ENCODE data around the gene TAP1. TPM values are rescaled to one million over a fixed set of nuclear protein-coding genes. Genes with fewer than 3 reads are reported as not detected.

The TAP1 gene
- total RNA-seq, 1 donor from 2014 or later, result 290 TPM

DNA sequence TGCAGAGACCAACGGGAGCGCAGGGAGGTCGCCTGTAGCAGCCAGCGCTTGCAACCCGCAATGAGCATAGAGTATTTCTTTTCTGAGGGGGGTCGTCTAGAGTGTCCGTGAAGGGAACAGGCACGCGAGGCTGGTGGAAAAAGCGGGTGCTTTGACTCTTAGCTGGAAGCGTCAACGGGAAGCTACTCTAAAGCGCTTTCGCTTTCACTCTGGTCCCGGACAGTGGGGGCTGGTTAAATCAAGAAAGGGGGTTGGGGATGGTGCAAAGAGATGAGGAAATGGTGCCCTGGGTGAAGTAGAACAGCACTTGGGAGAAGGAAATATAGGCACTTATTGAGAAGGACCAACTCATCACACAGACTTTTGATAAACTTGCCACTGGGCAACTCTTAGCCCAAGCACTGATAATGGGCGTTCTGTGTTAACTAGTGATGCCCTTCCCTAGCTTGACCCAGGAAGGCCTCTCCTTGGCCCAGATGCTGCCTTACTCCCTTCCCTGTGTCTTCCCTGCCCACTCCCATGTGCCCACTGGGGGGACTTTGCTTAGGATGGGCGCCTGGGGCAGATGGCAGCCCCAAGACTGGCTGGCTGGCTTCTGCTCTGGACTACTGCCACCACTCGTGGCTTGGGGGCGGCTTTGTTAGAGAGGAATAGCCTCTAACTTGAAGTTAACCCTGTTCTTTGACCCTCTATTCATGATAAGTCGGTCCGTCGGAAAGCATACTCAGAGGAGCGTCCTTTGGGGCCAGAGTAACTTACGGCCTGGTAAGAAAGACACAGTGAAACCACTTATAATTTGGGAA lies 1.1 kb upstream of the TAP1 start:
- peaks cover 74% of the 10 kb centered on the region for H3K4me1 Mint-ChIP-seq (ENCODE audit: low read depth)
- no peaks in the 10 kb centered on the region for H3K27me3 Mint-ChIP-seq (ENCODE audit: insufficient read depth)

DNA sequence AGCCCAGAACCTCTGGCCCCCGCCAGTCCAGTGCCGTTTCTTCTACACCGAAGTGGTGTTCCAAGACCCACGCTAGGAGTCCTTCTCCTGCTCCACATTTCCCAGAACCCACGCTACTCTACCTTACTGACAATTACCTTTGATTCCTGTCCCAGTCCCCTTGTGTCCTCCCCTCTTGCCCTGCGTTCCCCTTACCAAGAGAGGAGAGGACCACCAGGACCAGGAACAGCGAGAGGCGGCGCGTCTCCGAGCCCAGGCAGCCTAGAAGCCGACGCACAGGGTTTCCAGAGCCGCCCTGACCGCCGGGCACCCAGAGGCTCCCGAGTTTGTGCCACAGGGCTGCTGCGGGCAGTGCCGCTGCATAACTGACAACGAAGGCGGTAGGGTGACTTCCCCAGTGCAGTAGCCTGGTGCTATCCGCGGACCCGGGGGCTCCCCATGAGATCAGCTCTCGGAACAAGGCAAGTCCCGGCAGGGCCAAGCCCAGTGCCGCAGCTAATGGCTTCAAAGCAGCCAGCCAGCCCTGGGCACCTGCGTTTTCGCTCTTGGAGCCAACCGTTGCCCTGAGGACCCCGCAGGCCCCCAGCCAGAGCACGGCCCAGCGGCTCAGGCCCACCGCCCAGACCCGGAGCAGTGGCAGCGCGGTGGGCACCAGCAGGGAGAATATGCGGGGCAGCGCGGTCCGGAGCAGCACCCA lies 512 bp downstream of the TAP1 start:
- peak overlapping the region; percentile 98 for H3K4me3 Mint-ChIP-seq

More for the DNA sequence above, 1.1 kb upstream of the TAP1 start:
- peaks cover 80% of the 10 kb centered on the region for H3K36me3 Mint-ChIP-seq (ENCODE audit: low read depth)
- peak overlapping the region; percentile 98 for H3K4me3 Mint-ChIP-seq
- intact Hi-C loops (cut with micrococcal nuclease), result loop anchor here (1.0 to 10.0 kb wide), 8 partner anchors 14 to 1282 kb away; partner anchors contain the start of genes AGPAT1, HLA-DQB1, HSPA1A and HSPA1L
- peak overlapping the region; percentile 99 for H3K27ac Mint-ChIP-seq
- peak; percentile 67 for DNase-seq (ENCODE audit: low spot score)
- no peaks in the 10 kb centered on the region for H3K9me3 Mint-ChIP-seq

DNA sequence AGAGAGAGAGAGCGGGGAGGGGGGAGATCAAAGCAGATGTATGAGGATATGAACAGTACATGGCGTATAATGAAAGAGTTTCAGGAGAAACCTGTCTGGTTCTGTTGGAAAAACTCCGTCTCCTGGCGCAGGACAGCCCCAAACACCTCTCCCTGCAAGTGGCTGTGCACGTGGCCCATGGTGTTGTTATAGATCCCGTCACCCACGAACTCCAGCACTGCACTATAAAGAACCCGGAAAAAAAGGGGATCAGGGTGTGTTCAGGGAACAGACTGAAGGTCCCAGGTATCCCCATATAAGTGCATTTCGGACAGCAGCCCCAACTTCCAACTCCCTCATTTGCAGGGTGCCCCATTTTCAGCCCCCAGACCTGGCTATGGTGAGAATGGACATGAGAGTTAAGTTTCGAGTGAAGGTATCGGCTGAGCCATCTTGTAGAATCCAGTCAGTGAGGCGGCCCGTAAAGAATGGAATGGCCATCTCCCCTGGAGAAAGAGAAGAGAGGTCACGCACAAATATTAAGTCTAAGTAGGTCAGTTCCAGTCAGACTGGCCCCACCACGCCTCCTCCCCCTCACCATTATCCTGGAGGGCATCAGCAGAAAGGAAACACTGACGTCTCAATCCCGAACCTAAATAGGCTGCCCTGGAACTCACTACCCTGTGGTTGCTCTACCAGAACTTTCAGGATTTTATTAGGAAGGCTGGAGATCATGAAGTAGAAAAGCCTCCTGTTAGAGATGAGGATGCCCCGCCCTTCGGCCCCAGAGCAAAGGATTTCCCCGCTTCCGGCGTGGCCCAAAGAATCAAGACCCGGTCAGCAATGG lies 1.3 kb downstream of the TAP1 start:
- peaks cover 71% of the 10 kb centered on the region for H3K4me1 Mint-ChIP-seq (ENCODE audit: low read depth)
- intact Hi-C loops (cut with micrococcal nuclease), result loop anchor here (2.0 to 10.0 kb wide), 6 partner anchors 185 to 1280 kb away; partner anchors contain the start of genes AGPAT1, HLA-DQB1, HSPA1A and HSPA1L

More for the DNA sequence above, 512 bp downstream of the TAP1 start:
- no peaks in the 10 kb centered on the region for H3K27me3 Mint-ChIP-seq (ENCODE audit: insufficient read depth)
- intact Hi-C loops (cut with micrococcal nuclease), result loop anchor here (1.0 to 10.0 kb wide), 10 partner anchors 9 to 1281 kb away; partner anchors contain the start of genes AGPAT1, ATF6B, HLA-DQB1 and HSPA1A
- DNase-seq (ENCODE audit: low spot score), result peak; percentile 47
- peak overlapping the region; percentile 94 for H3K27ac Mint-ChIP-seq
- H3K9me3 Mint-ChIP-seq, result no peaks in the 10 kb centered on the region
- H3K4me1 Mint-ChIP-seq (ENCODE audit: low read depth), result peaks cover 71% of the 10 kb centered on the region
- H3K36me3 Mint-ChIP-seq (ENCODE audit: low read depth), result peaks cover 79% of the 10 kb centered on the region

GRCh38 chr6:32851025-32851424 lies 2.5 kb downstream of the TAP1 start:
- Mint-ChIP-seq H3K4me1 (ENCODE audit: low read depth) (peaks cover 74% of the 10 kb centered on the region), H3K4me3 (peak overlapping the region; percentile 98), H3K9me3 (no peaks in the 10 kb centered on the region), H3K27ac (peak overlapping the region; percentile 45), H3K27me3 (ENCODE audit: insufficient read depth) (no peaks in the 10 kb centered on the region), H3K36me3 (ENCODE audit: low read depth) (peaks cover 80% of the 10 kb centered on the region)
- DNase-seq (ENCODE audit: low spot score), result no peak
- intact Hi-C loops (cut with micrococcal nuclease), result loop anchor here (5.0 to 10.0 kb wide), 5 partner anchors 184 to 1279 kb away; partner anchors contain the start of genes AGPAT1, HLA-DQB1, HSPA1A and HSPA1L

More for the DNA sequence above, 1.3 kb downstream of the TAP1 start:
- no peak for DNase-seq (ENCODE audit: low spot score)
- peak overlapping the region; percentile 98 for H3K4me3 Mint-ChIP-seq
- H3K9me3 Mint-ChIP-seq, result no peaks in the 10 kb centered on the region
- no peaks in the 10 kb centered on the region for H3K27me3 Mint-ChIP-seq (ENCODE audit: insufficient read depth)
- H3K36me3 Mint-ChIP-seq (ENCODE audit: low read depth), result peaks cover 79% of the 10 kb centered on the region
- H3K27ac Mint-ChIP-seq, result peak overlapping the region; percentile 94

DNA sequence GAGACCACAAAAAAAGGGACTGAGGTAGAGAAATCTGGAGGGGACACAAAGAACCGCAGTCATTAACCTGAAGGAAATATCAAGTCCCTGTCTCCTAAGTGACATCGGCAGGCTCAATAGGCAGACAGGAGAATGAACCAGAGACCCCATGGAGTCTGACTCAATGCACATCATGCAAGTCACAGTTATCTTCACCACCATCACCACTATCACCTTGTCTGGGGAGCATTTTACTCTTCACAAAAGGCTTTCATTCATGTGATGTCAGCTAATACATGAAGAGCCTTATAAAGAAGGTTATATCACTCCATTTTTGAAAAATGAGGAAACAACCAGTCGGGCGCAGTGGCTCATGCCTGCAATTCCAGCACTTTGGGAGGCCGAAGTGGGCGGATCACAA lies 4.4 kb downstream of the TAP1 start:
- H3K9me3 Mint-ChIP-seq, result no peaks in the 10 kb centered on the region
- intact Hi-C loops (cut with micrococcal nuclease), result loop anchor here (10.0 kb wide), 1 partner anchor 566 kb away; the partner anchor contains the start of genes CUTA and PHF1
- H3K27ac Mint-ChIP-seq, result peak overlapping the region; percentile 65
- no peaks in the 10 kb centered on the region for H3K27me3 Mint-ChIP-seq (ENCODE audit: insufficient read depth)
- peaks cover 70% of the 10 kb centered on the region for H3K4me1 Mint-ChIP-seq (ENCODE audit: low read depth)
- H3K36me3 Mint-ChIP-seq (ENCODE audit: low read depth), result peaks cover 81% of the 10 kb centered on the region
- H3K4me3 Mint-ChIP-seq, result peak overlapping the region; percentile 75
- no peak for DNase-seq (ENCODE audit: low spot score)

- no peak for DNase-seq (ENCODE audit: low spot score)
- peak overlapping the region; percentile 75 for H3K4me3 Mint-ChIP-seq
- intact Hi-C loops (cut with micrococcal nuclease), result loop anchor here (10.0 kb wide), 1 partner anchor 567 kb away; the partner anchor contains the start of genes CUTA and PHF1
- peak overlapping the region; percentile 73 for H3K27ac Mint-ChIP-seq
- peaks cover 75% of the 10 kb centered on the region for H3K4me1 Mint-ChIP-seq (ENCODE audit: low read depth)
- no peaks in the 10 kb centered on the region for H3K9me3 Mint-ChIP-seq
- no peaks in the 10 kb centered on the region for H3K27me3 Mint-ChIP-seq (ENCODE audit: insufficient read depth)
- peaks cover 88% of the 10 kb centered on the region for H3K36me3 Mint-ChIP-seq (ENCODE audit: low read depth)
Observed at GRCh38 chr6:32847795-32848194, 5.7 kb downstream of the TAP1 start.

DNA sequence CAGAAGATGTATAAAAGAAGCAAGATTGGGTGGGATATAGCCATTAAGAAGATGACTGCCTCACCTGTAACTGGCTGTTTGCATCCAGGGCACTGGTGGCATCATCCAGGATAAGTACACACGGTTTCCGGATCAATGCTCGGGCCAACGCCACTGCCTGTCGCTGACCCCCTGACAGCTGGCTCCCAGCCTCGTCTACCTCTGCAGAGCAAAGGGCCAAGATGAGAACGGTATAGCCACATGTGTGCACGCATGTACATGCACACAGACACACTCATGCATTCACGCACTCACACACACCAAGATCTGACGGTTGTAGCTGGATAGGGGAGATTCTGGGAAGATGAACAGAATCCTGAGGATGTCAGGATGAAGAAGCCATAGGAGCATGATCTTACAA lies 6.5 kb downstream of the TAP1 start:
- Mint-ChIP-seq H3K36me3 (ENCODE audit: low read depth) (peaks cover 89% of the 10 kb centered on the region), H3K4me1 (ENCODE audit: low read depth) (peaks cover 79% of the 10 kb centered on the region), H3K27me3 (ENCODE audit: insufficient read depth) (no peaks in the 10 kb centered on the region), H3K27ac (peak overlapping the region; percentile 33), H3K4me3 (peak overlapping the region; percentile 75), H3K9me3 (no peaks in the 10 kb centered on the region)
- intact Hi-C loops (cut with micrococcal nuclease), result loop anchor here (10.0 kb wide), 1 partner anchor 568 kb away; the partner anchor contains the start of genes CUTA and PHF1
- DNase-seq (ENCODE audit: low spot score), result no peak

- DNase-seq (ENCODE audit: low spot score), result peak; percentile 50
- H3K4me3 Mint-ChIP-seq, result peak overlapping the region; percentile 93
- intact Hi-C loops (cut with micrococcal nuclease), result loop anchor here (2.0 to 10.0 kb wide), 2 partner anchors 355 to 569 kb away; partner anchors contain the start of genes CUTA, PHF1, RXRB and SLC39A7
- H3K27me3 Mint-ChIP-seq (ENCODE audit: insufficient read depth), result no peaks in the 10 kb centered on the region
- H3K27ac Mint-ChIP-seq, result peak overlapping the region; percentile 98
- H3K36me3 Mint-ChIP-seq (ENCODE audit: low read depth), result peaks cover 88% of the 10 kb centered on the region
- peaks cover 79% of the 10 kb centered on the region for H3K4me1 Mint-ChIP-seq (ENCODE audit: low read depth)
- H3K9me3 Mint-ChIP-seq, result no peaks in the 10 kb centered on the region
Observed at GRCh38 chr6:32845384-32845884, 8.1 kb downstream of the TAP1 start.

GRCh38 chr6:32844839-32845383 lies 8.6 kb downstream of the TAP1 start:
- peaks cover 79% of the 10 kb centered on the region for H3K4me1 Mint-ChIP-seq (ENCODE audit: low read depth)
- no peaks in the 10 kb centered on the region for H3K27me3 Mint-ChIP-seq (ENCODE audit: insufficient read depth)
- intact Hi-C loops (cut with micrococcal nuclease), result loop anchor here (1.0 to 10.0 kb wide), 7 partner anchors 8 to 1193 kb away; partner anchors contain the start of genes BAG6, CUTA, PHF1 and RXRB
- no peaks in the 10 kb centered on the region for H3K9me3 Mint-ChIP-seq
- peak overlapping the region; percentile 93 for H3K4me3 Mint-ChIP-seq
- peaks cover 89% of the 10 kb centered on the region for H3K36me3 Mint-ChIP-seq (ENCODE audit: low read depth)
- no peak for DNase-seq (ENCODE audit: low spot score)
- H3K27ac Mint-ChIP-seq, result peak overlapping the region; percentile 98

DNA sequence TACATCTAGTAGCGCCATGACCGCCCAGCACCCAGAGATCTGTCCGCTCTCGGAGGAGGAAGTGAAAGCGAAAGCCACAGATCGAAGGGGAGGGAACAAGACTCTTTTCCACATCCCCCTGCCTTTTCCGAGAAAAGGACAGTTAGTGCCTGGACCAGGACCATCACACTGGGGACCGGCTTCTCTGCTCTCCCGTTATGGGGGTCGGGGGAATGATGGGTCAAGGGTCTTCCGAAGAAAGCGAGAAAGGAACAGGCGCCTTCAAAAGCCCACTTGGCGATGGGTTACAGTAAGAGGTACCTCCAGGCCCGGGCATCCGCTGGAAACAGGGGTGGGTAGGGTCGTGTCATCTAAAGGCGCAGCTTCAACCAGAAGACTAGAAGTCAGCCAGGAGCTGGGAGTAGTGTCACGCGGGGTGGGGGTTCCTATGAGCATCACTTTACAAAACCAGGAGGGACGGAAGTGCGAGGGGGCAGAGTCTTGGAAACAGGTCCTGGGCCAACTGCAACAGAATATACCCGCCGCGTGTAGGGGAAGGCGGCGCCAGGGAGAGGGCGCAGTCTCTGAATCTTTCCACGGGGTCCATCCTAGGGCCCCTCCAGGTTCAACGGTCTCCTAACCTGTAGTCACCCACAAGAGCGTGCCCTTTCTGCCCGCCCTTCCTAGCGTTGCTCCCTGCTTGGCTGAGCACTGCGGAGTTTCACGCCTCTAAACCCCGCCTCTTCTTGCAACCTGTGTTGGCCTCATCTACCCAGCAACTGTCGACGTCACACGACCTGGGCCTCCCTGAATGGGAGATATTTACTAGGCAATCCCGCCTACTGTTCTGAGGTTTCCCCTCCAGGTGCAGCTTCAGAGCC lies 9.3 kb downstream of the TAP1 start, which contains the start of gene PSMB8:
Gene PSMB8 (minus strand): TSS at position 69 of the 860 bp plus-strand sequence. CDS start 51 bp downstream, at position 18.
- peaks cover 82% of the 10 kb centered on the region for H3K4me1 Mint-ChIP-seq (ENCODE audit: low read depth)
- no peaks in the 10 kb centered on the region for H3K9me3 Mint-ChIP-seq
- intact Hi-C loops (cut with micrococcal nuclease), result loop anchor here (1.0 to 10.0 kb wide), 7 partner anchors 9 to 1192 kb away; partner anchors contain the start of genes BAG6, CUTA, PHF1 and RXRB
- peak within 1 kb of the TSS; percentile 93 for H3K4me3 Mint-ChIP-seq
- H3K36me3 Mint-ChIP-seq (ENCODE audit: low read depth), result peaks cover 85% of the 10 kb centered on the region
- H3K27ac Mint-ChIP-seq, result peak within 1 kb of the TSS; percentile 98
- H3K27me3 Mint-ChIP-seq (ENCODE audit: insufficient read depth), result no peaks in the 10 kb centered on the region
- DNase-seq (ENCODE audit: low spot score), result peak; percentile 96

Data from activated T-helper 1 cell treated with anti-CD3 and anti-CD28 coated beads, Interleukin-12 subunit alpha, Interleukin-12 subunit beta, Interleukin-2, Interleukin-4 antibody, amounts not matched to agents 30 ng/mL and 10 ng/mL and 1 ng/mL, durations not matched to agents 14 hours and 24 hours and 36 hours (primary cell).